GM18867 (cell line): ENCODE measurements around the gene CFAP299.
A peak's percentile ranks its signal among the peaks of the same experiment; 100 is the strongest.

Experiments used
- ATAC-seq: cut with Tn5 transposase; IDR thresholded peaks from one replicate; pipeline ENCODE4 v1.9.1; 2021; ENCODE audit warnings: mild to moderate bottlenecking, moderate library complexity; ENCODE audit not compliant: unreplicated experiment

Gene CFAP299

DNA sequence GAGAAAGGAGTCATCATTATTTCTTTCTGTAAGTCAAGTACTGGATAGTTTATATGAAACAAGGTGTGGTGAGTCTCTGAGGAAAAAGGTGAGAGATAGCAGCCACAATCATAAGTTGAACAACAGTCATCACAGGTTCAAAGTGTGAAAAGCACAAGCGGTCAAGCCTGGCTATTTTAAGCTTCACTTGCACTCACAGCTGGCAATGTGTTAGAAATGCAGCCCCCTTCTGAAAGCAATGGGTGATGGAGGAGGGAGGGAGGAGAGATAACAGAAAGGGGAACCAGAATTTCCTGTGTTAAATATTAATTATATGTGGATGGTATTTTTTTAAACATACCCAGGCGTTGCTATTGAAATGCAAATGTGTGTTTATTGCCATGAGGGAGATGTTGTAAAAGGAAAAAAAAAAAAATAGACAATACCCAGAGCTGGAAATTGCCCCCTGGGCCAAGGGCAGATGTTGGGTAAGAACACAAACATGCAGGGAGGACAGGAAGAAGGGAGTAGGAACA, 668.1 kb downstream of the CFAP299 start:
- peak; percentile 99 for ATAC-seq

DNA sequence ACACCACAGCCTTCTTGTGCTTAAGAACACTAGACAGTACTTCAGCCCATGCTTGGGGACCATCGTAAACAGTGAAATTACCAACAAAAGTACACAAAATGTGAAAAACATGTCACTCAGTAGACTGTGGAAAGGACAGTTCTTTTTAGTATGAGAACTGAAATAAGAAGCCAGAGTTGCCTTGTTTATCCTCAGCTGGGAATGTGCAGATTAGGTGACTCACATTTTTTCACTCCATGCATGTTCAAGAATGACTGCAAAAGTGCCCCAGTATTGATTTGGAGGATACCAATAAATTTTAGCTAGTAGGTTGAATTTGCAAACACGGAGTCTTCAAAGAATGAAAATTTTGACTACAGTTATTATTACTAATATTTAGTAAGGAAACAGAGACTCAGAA, 671.9 kb downstream of the CFAP299 start:
- no peak for ATAC-seq
